Measurements from ENCODE around the gene TRAPPC3L. TPM values are rescaled to one million over a fixed set of nuclear protein-coding genes. Genes with fewer than 3 reads are reported as not detected.

The TRAPPC3L gene
- under 1 TPM; 0.18 to 0.46 (median 0.33) TPM for polyA plus RNA-seq (ENCODE audit: insufficient read length in 4 of 4)

DNA sequence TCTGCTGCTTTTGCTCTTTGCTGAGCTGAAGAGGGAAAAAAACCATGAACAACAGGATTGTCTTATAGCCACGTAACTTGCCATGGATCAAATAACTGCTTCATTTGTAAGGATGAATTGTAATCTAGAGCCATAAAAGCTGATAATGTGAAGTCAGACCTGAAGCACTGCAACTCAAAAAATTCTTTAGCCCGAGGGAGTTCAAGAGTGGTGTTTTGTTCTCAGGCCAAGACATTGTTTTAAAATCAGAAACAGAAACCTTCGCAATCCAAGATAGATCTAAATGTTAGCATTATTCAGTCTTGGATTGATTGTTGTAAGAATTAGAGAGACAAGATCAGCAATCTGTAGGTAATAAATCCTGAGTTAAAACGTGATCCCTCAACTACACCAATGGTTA, at the start of gene TRAPPC3L:
TSS of gene TRAPPC3L (minus strand) at position 34 of the 400 bp plus-strand sequence. CDS start 170 bp downstream, outside the sequence.
- no peak for DNase-seq (ENCODE audit: low read depth in 4 of 4, low spot score in 2 of 4)

- DNase-seq (ENCODE audit: low read depth in 4 of 4, low spot score in 2 of 4): no peak
These were observed 49.8 kb upstream of the TRAPPC3L start for GRCh38 chr6:116595247-116595646.

DNA sequence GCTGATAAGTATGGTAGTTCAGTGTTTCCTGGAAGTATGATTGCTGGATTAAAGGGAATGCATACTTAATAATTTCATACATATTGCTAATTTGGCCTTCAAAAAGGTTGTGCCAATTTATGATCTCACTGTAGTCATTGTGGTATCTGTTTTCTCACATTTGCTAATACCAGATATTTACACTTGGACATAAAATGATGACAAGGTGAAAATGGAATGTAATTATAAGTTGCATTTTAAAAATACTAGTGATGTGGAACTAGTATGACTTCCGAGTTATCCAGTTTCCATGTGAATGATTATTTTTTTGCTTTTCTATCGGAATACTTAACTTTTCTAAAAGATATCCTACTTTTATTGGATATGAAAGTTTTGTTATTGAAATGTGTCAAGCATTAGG, 41.3 kb upstream of the TRAPPC3L start:
- DNase-seq (ENCODE audit: low read depth in 4 of 4, low spot score in 2 of 4): no peak

- DNase-seq (ENCODE audit: low read depth in 4 of 4, low spot score in 2 of 4): no peak
These were observed 40.8 kb upstream of the TRAPPC3L start for GRCh38 chr6:116586276-116586675.

- DNase-seq (ENCODE audit: low read depth in 4 of 4, low spot score in 2 of 4): no peak
These were observed 34.7 kb upstream of the TRAPPC3L start for GRCh38 chr6:116580198-116580597.

- DNase-seq (ENCODE audit: low read depth in 4 of 4, low spot score in 2 of 4): no peak
These were observed 33.7 kb upstream of the TRAPPC3L start for GRCh38 chr6:116579143-116579542.

GRCh38 chr6:116578335-116578734, 32.9 kb upstream of the TRAPPC3L start:
- DNase-seq (ENCODE audit: low read depth in 4 of 4, low spot score in 2 of 4): no peak

GRCh38 chr6:116577486-116577885, 32.0 kb upstream of the TRAPPC3L start:
- DNase-seq (ENCODE audit: low read depth in 4 of 4, low spot score in 2 of 4): no peak

DNA sequence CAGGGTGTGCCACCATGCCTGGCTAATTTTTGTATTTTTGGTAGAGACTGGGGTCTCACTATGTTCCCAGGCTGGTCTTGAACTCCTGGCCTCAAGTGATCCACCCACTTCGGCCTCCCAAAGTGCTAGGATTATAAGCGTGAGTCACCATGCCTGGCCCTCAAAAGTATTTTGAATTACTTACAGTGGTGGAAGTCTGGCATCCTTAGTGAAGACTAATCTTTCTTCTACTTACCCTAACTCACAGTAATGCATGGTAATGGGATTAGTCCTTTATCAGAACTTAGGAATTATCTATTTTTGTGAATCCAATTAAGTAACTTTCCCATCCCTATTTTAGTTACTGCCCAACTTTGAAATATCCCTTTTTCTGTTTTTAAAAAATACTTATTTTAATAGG, 29.7 kb upstream of the TRAPPC3L start:
- DNase-seq (ENCODE audit: low read depth in 4 of 4, low spot score in 2 of 4): no peak

DNA sequence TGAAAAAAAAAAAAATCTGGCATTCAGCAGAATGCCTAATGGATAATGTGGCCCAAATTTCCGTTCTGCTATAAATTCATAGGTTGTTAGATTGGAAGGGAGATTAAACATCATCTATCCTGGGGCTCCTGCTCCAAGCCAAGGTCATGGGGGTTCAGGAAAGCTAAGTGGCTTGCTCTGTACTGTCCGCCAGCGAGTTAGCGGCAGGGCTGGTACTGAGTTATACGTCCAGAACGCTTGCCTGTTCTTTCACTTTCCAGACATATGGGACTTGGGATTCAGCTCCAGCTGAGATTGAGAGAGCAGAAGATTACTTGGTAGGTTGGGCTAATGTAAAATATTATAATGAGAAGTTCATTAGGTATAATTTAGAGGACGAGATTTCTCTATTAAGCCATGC, 26.7 kb upstream of the TRAPPC3L start:
- DNase-seq (ENCODE audit: low read depth in 4 of 4, low spot score in 2 of 4): no peak

DNA sequence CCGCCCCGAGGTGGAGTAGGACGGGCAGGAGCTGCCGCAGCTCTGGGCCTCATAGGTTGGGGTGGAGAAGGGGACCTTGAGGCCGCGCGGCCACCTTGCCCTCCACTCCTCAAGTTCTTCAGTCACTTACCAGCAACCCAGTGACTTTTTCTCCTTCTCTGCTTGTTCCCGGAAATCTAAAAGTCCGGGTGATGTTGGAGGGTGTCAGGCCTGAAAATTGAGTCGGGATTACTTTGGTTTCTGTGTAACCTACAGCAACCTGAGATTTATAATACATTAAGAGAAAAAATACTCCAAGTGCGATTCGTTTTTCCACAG, 26.2 kb upstream of the TRAPPC3L start:
- no peak for DNase-seq (ENCODE audit: low read depth in 4 of 4, low spot score in 2 of 4)

DNA sequence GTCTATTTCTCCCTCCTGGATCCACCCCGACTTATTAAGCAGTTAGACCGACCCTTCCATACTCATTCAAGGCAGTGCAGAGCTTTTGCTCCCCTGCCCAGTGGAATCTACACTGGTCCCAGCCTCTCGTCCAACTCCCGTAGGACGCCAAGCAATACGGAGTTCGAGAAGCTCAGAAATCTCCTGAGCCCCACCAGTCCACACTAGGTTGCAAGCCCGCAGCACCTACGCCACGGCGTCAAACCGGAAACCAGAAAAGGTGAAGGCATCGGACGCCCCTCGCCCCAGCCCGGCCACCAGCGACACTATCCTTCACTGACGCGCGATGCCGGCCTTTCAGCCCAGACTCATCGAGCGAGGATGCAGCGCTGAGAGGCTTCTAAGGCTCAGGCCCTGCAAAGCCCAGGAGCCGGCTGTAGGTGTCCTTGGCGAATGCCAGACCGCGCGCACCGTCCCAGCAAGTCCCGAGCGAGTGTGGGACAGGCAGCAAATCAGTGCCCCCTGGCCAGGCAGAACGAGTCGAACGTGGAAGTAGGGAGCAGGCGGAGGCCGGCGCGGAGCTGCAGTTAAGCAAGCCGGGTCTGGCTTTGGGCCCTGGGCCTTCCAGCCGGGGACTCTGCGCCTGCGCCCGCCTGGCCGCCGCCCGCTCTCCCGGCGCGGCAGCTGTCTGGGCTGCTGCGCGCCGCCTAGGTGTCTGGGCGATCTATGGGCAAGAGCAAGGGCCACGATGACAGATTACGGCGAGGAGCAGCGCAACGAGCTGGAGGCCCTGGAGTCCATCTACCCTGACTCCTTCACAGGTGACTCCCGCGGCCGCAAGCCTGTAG, 25.6 kb upstream of the TRAPPC3L start, which contains the start of gene RWDD1:
TSS of gene RWDD1 (plus strand) at position 649 of the 827 bp plus-strand sequence. CDS start at position 728, 79 bp downstream.
- peak; percentile 92 to 98 (median 94) for DNase-seq (ENCODE audit: low read depth in 4 of 4, low spot score in 2 of 4)

DNA sequence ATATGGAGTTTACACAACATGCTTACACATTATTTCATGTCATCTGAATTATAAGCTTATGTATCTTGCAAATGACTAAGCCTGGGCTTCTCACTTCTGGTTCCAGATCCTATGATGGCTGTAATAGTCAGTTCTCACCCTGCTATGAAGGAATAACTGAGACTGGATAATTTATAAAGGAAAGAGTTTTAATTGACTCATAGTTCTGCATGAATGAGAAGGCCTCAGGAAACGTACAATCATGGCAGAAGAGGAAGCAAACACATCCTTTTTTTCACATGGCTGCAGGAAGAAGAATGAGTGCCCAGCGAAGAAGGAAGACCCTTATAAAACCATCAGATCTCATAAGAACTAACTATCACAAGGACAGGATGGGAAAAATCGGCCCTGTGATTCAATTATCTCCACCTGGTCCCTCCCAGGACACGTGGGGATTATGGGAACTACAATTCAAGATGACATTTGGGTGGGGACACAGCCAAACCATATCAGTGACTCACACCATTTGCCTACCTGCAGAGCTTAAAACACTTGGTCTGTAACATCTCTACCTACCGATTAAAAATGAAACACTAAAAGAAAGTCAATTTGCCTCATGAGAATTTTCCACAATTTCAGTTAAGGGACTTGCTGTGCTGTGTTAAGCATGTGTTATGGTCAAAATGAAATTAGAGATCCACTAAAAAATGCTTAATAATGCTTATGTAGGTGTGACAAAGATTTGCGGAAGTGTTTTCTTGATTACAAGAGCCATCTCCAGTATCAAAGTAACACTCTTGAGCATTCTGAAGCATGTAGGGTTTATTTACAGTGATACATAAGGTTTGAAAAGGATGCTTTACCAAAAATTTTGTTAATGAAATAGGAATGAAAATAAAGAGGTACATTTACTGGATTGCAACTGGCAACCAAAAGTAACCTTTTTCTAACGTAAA, 23.6 kb upstream of the TRAPPC3L start:
- no peak for DNase-seq (ENCODE audit: low read depth in 4 of 4, low spot score in 2 of 4)

DNA sequence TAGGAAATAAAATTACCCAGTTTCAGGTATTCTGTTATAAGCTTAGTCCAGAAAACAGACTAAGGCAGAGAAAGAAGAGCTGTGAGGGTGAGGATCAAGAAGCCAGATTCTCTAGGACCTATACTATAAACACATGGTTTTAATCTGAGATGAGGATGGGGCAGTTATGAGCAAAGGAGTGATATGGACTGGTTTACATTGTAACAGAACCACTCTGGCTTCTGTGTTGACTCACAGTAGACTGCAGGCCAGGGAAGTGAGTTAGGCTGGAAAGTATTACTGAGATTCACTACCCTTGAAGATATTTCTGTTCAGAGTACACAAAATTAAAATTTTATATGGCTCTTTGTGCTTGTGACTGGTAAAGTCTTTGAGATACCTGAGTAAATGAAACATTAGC, 22.6 kb upstream of the TRAPPC3L start:
- no peak for DNase-seq (ENCODE audit: low read depth in 4 of 4, low spot score in 2 of 4)

DNA sequence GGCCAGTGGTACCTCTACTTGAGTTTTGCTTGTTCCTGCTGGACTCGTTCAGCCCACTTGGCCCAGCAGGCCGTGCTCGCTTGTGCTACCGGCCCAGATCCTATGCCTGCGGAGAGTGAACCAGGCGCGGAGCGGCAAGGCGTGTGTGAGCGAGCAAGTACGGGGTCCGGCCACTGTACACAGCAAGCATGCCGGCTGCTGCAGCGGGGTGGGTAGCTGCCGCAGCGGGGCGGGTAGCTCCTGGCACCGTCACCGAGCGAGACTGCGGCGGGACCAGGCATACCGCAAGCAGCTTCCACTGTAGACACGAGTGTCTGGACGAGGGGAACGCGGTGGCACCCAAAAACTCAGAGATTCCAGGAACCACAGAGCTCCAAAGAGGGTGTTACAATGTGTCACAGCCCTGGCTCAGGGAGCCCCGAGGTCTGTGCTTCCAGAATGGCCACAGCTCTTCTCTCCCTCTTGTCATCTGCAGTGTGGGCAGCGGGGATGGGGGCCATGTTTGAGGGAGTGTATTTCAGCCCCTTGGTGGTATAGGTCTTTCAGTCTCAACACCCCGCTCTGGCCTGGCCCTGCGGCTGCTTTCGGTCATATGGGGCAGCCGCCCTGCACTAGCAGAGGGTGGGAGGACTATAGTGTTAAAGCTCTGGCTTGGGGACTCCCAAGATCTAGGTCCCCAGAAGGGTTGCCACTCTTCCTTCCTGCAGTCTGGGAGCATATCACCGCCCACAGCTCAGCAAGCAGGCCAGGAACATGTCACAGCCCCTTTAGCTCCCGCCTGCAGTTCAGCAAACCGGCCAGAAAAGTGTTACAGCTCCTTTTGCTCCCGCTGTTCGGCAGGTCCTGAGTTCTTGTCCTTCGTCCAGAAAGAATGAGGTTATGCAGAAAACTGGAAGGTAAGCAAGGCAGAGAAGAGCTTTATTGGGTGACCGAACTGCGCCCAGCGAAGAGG, 19.7 kb upstream of the TRAPPC3L start:
- DNase-seq (ENCODE audit: low read depth in 4 of 4, low spot score in 2 of 4): no peak

GRCh38 chr6:116564311-116564710, 18.8 kb upstream of the TRAPPC3L start:
- no peak for DNase-seq (ENCODE audit: low read depth in 4 of 4, low spot score in 2 of 4)

DNA sequence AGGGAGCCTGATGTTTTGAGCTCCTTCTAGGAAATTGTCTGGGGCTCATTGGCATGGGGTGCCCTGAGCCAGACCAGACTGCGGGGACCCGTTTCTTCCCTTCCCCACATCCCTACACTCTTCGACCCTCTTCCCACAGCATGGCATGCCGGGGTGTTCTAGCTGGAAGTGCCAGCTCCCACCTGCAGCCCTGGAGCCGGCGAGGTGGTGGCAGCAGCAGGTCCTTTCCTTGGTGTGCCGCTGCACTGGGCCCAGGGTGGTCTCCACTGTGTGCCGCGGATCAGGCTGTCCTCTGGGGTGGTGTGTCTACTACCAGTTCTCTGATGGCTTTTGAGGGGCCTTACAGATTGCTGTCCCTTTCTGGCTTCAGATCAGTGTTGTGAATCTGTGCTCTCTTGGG, 18.3 kb upstream of the TRAPPC3L start:
- DNase-seq (ENCODE audit: low read depth in 4 of 4, low spot score in 2 of 4): no peak

GRCh38 chr6:116562614-116563013, 17.1 kb upstream of the TRAPPC3L start:
- no peak for DNase-seq (ENCODE audit: low read depth in 4 of 4, low spot score in 2 of 4)

GRCh38 chr6:116562019-116562403, 16.5 kb upstream of the TRAPPC3L start:
- DNase-seq (ENCODE audit: low read depth in 4 of 4, low spot score in 2 of 4): no peak

DNA sequence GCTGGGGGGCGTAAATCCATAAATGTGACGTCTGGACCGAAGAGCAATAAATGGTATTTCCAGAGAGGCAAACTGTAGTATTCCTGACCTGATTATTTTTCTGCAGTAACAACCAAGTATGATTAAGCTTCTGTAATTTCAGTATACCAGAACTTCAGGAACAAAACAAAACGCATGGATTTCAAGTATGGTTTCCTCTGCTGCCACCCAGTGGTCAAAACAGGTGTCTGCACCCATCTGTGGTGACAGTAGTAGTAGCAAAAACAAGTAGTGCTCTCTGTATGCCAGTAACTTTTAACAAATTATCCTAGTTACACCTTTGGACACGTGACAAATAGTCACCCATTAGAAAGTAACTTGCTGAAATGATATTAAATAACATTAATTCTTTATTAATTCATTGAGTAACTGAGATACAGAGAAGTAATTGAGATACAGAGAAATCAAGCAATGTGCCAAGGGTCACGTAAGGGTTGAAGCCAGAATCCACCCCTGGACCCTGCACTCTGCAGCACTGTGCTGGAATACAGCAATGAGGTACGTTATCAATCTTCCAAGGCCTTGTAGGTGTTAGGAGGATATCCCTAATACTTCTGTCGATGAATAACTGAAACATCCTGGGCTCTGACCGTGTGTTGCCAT, 16.0 kb upstream of the TRAPPC3L start:
- peak in 2 of 4 donors; percentile 55 to 77 for DNase-seq (ENCODE audit: low read depth in 4 of 4, low spot score in 2 of 4)

Measured in left renal cortex interstitium (tissue), 4 donors.